ENCODE results near the gene LIMCH1. TPM values are rescaled to one million over a fixed set of nuclear protein-coding genes. Genes with fewer than 3 reads are reported as not detected.
A peak's percentile ranks its signal among the peaks of the same experiment; 100 is the strongest.

Gene LIMCH1
- total and polyA plus RNA-seq, 10 donors = 14.4 to 434 (median 212) TPM

DNA sequence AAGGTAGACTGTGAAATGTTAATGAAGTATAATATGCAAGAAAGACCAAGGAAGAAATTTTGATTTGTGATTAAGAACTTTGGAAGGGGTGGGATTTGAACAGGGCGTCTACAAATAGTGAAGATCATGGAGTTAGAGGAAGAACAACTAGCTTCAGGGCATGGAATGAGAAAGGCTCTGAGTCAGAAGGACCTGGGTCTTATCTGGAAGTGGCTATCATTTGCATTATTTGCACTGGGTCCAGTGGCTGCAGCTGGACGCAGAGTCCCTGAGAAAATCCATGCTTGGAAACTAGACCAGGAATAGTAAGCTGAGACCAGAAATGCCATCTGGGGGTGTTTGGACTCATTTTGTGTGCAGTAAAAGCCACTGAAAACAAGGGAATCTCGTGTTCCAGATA, 4.3 kb upstream of the LIMCH1 start:
- peaks cover 0 to 19% (median 0%) of the 10 kb centered on the region in 6 donors for H3K4me1 ChIP-seq
- H3K4me3 ChIP-seq = no peak overlapping the region
- H3K36me3 ChIP-seq = no peaks in the 10 kb centered on the region
- no peaks in the 10 kb centered on the region for H3K9me3 ChIP-seq
- 73 to 86% (median 80%) methylated on average over 3 of the region's 3 CpGs for WGBS, 5 donors
- peak overlapping the region in 7 of 8 donors; percentile 59 to 92 (median 74) for H3K27ac ChIP-seq
- intact Hi-C loops (cut with DNase I; ENCODE audit: low total_unique reads) = no loop called here
- H3K27me3 ChIP-seq (replicated peaks in 1 of 7) = peaks cover 0 to 12% (median 0%) of the 10 kb centered on the region in 7 donors
- no peak for DNase-seq
- no peak for TF ChIP-seq POLR2AphosphoS5 (IDR thresholded peaks at IDR 0.05)
- TF ChIP-seq, protein P1, sequence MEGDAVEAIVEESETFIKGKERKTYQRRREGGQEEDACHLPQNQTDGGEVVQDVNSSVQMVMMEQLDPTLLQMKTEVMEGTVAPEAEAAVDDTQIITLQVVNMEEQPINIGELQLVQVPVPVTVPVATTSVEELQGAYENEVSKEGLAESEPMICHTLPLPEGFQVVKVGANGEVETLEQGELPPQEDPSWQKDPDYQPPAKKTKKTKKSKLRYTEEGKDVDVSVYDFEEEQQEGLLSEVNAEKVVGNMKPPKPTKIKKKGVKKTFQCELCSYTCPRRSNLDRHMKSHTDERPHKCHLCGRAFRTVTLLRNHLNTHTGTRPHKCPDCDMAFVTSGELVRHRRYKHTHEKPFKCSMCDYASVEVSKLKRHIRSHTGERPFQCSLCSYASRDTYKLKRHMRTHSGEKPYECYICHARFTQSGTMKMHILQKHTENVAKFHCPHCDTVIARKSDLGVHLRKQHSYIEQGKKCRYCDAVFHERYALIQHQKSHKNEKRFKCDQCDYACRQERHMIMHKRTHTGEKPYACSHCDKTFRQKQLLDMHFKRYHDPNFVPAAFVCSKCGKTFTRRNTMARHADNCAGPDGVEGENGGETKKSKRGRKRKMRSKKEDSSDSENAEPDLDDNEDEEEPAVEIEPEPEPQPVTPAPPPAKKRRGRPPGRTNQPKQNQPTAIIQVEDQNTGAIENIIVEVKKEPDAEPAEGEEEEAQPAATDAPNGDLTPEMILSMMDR (IDR thresholded peaks at IDR 0.05 in 8 of 11, conservative IDR thresholded peaks at IDR 0.05 in 3 of 11) = no peak
- no peak for TF ChIP-seq POLR2A (IDR thresholded peaks at IDR 0.05)

DNA sequence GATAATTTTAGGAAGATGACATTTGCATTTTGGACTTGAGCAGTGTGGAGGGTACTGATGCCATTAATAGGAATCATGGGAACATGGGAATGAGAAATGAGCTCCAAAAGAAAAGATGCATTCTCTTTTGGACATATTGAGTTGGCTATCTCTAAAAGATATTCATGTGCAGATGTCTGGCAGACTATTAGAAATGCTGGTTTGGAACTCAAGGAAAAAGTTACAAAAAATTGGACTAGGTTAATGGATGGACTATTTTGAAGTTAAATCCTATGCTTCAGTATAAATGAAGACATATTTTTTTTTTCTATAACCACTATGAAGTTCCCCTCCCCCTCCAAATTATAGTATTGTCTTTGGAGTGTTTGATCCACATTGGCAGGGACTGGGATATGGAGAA, 3.6 kb upstream of the LIMCH1 start:
- intact Hi-C loops (cut with DNase I; ENCODE audit: low total_unique reads) = no loop called here
- DNase-seq = no peak
- Histone ChIP-seq H3K27me3 (replicated peaks in 1 of 7) (peaks cover 0 to 19% (median 0%) of the 10 kb centered on the region in 7 donors), H3K36me3 (no peaks in the 10 kb centered on the region), H3K27ac (peak overlapping the region in 7 of 8 donors; percentile 59 to 92 (median 83)), H3K9me3 (no peaks in the 10 kb centered on the region), H3K4me1 (peaks cover 0 to 19% (median 0%) of the 10 kb centered on the region in 6 donors), H3K4me3 (no peak overlapping the region)
- TF ChIP-seq POLR2A (IDR thresholded peaks at IDR 0.05) (no peak), POLR2AphosphoS5 (IDR thresholded peaks at IDR 0.05) (no peak)
- TF ChIP-seq, protein P1 (IDR thresholded peaks at IDR 0.05 in 8 of 11, conservative IDR thresholded peaks at IDR 0.05 in 3 of 11) = no peak

DNA sequence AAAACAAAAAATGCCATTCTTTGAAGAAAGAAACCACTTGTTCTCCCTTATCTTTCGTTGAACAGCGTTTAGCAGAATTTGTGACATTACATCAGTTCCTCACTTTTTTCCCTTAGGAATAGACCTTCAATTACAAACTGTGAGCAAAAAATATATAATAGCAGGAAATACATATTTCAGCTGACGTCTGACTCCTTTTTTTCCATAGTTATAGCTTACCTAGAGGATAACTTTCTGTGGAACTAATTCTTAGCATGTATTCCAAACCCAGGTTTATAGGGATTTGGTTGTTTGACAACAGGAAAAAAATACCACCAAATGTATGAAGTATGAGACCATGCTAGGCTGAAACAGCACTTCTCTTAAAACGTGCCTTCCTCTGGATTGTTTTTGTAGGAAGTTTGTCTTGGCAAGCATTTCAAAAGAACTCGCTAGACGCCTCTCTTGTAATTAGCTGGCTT, 2.0 kb upstream of the LIMCH1 start:
- DNase-seq = no peak
- WGBS, 5 donors = 11 to 25% (median 14%) methylated on average over 6 of the region's 6 CpGs
- no peaks in the 10 kb centered on the region for H3K9me3 ChIP-seq
- intact Hi-C loops (cut with DNase I; ENCODE audit: low total_unique reads) = no loop called here
- H3K27me3 ChIP-seq (replicated peaks in 1 of 7) = peaks cover 0 to 19% (median 0%) of the 10 kb centered on the region in 7 donors
- TF ChIP-seq, protein P1 (IDR thresholded peaks at IDR 0.05 in 8 of 11, conservative IDR thresholded peaks at IDR 0.05 in 3 of 11) = no peak
- TF ChIP-seq POLR2AphosphoS5 (IDR thresholded peaks at IDR 0.05) (no peak), POLR2A (IDR thresholded peaks at IDR 0.05) (no peak)
- H3K4me3 ChIP-seq = no peak overlapping the region
- no peaks in the 10 kb centered on the region for H3K36me3 ChIP-seq
- H3K4me1 ChIP-seq = peaks cover 0 to 19% (median 0%) of the 10 kb centered on the region in 6 donors
- H3K27ac ChIP-seq = peak overlapping the region; percentile 30 to 92 (median 81)

DNA sequence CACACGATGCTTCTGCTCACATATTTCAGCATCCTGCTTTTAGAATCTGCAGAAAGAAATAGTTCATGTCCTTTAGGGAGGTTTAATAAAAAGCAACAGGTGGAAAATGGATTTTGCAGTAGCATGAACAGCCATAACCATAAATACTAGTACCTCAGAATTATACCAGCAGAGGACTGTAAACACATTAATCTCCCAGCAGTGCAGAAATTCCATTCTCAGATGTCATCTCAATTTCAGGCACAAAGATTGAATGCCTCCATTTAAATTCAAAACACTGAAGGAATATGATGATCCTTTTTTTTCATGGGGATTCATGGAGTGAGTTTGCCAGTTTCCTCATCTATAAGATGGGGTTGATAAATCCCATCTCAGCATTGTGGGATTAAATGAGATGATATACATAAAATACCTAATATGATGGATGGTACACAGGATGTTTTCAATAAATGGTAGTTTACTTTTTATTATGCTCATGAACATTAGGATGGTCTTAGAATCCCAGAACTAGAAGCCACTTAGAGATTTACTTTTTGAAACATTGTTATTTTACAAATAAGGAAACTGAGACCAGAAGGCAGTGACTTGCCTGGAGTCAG, 566 bp upstream of the LIMCH1 start:
- WGBS, 5 donors = 84 to 95% (median 88%) methylated on average over 1 of the region's 1 CpG
- Histone ChIP-seq H3K4me1 (peaks cover 0 to 19% (median 0%) of the 10 kb centered on the region in 6 donors), H3K27me3 (replicated peaks in 1 of 7) (peaks cover 0 to 19% (median 0%) of the 10 kb centered on the region in 7 donors), H3K4me3 (peak overlapping the region in 1 of 8 donors; percentile 63), H3K27ac (peak overlapping the region in 7 of 8 donors; percentile 78 to 92 (median 83)), H3K36me3 (no peaks in the 10 kb centered on the region), H3K9me3 (no peaks in the 10 kb centered on the region)
- intact Hi-C loops (cut with DNase I; ENCODE audit: low total_unique reads) = no loop called here
- TF ChIP-seq POLR2AphosphoS5 (IDR thresholded peaks at IDR 0.05) (no peak), POLR2A (IDR thresholded peaks at IDR 0.05) (no peak)
- TF ChIP-seq, protein P1 (IDR thresholded peaks at IDR 0.05 in 8 of 11, conservative IDR thresholded peaks at IDR 0.05 in 3 of 11) = no peak
- no peak for DNase-seq
